ENCODE measurements around the gene IL3RA. TPM values are rescaled to one million over a fixed set of nuclear protein-coding genes. Genes with fewer than 3 reads are reported as not detected.
"Not testable (repeated sequence)": the region's sequence is repeated elsewhere in the genome, so short reads cannot be mapped to it uniquely, and the experiment has no call there.

IL3RA gene
- polyA plus RNA-seq, 1 donor (not counting 4 experiments of a cell fraction or from before 2014, with no cell fraction given): not detected

DNA sequence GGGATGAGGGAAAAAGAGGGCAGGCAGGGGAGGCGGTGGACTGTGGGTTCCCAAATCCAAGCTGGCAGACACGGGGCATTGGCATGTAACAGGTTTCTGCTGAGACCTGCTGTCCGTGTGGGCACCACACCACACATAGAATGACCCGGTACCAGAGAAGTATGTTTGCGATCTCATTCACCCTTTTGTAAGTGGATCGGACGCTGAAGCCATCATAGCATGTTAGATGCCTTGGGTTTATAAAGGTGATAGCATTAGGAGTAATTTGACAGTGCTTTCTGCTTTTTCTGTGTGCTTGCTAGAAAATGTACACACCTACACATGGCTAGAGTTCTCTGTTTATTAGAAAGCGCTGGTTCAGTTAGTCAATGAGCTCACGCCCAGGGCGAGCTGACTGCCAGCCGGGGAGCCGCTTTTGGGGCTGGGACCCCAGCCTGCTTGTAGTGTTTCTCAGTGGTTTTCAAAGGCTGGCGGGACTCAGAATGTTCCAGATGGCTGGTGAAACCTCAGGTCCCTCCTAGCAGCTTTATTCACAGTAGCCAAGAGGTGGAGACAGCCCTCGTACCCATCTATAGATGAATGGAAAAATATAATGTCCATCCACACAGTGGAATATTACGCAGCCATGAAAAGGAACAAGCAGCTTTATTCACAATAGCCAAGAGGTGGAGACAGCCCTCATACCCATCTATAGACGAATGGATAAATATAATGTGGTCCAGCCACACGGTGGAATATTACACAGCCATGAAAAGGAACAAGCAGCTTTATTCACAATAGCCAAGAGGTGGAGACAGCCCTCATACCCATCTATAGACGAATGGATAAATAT lies 579 bp downstream of the IL3RA start:
- Histone ChIP-seq H3K79me2 (ENCODE audit: control insufficient read depth, insufficient read depth, low read length) (no peaks in the 10 kb centered on the region), H3K9ac (ENCODE audit: control insufficient read depth, extremely low read depth, insufficient read depth, low read length) (no peak overlapping the region), H3K9me3 (ENCODE audit: control insufficient read depth, low read depth, low read length) (peaks cover 10% of the 10 kb centered on the region), H3K36me3 (ENCODE audit: control insufficient read depth in 2 of 2, extremely low read depth in 1 of 2, insufficient read depth in 2 of 2, low read length in 2 of 2) (no peaks in the 10 kb centered on the region), H3K4me3 (ENCODE audit: control insufficient read depth in 2 of 3, extremely low read depth in 1 of 3, insufficient read depth in 2 of 3, low read depth in 1 of 3, low read length in 3 of 3) (no peak overlapping the region), H4K20me1 (ENCODE audit: control insufficient read depth, extremely low read depth, insufficient read depth, low read length) (no peaks in the 10 kb centered on the region), H3K9me1 (ENCODE audit: control insufficient read depth, extremely low read depth, insufficient read depth, low read length) (no peaks in the 10 kb centered on the region), H3K4me1 (ENCODE audit: control insufficient read depth, extremely low read depth, insufficient read depth, low read length) (no peaks in the 10 kb centered on the region), H2AFZ (ENCODE audit: control insufficient read depth, low read length) (no peak overlapping the region), H3K27me3 (ENCODE audit: control insufficient read depth, extremely low read depth, insufficient read depth, low read length) (no peaks in the 10 kb centered on the region), H3K4me2 (ENCODE audit: control insufficient read depth, extremely low read depth, insufficient read depth, low read depth, low read length) (peak overlapping the region; percentile 41), H3K27ac (ENCODE audit: control insufficient read depth, insufficient read depth, low read length) (no peak overlapping the region)
- DNase-seq (ENCODE audit: low read depth, low spot score) (no peak), FAIRE-seq (no peak)
- dilution Hi-C loops (cut with MboI; ENCODE audit: extremely low pct_ligation_motif_present, low sequenced_read_pairs): no loop called here
- TF ChIP-seq, protein P1, sequence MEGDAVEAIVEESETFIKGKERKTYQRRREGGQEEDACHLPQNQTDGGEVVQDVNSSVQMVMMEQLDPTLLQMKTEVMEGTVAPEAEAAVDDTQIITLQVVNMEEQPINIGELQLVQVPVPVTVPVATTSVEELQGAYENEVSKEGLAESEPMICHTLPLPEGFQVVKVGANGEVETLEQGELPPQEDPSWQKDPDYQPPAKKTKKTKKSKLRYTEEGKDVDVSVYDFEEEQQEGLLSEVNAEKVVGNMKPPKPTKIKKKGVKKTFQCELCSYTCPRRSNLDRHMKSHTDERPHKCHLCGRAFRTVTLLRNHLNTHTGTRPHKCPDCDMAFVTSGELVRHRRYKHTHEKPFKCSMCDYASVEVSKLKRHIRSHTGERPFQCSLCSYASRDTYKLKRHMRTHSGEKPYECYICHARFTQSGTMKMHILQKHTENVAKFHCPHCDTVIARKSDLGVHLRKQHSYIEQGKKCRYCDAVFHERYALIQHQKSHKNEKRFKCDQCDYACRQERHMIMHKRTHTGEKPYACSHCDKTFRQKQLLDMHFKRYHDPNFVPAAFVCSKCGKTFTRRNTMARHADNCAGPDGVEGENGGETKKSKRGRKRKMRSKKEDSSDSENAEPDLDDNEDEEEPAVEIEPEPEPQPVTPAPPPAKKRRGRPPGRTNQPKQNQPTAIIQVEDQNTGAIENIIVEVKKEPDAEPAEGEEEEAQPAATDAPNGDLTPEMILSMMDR (optimal IDR thresholded peaks at IDR 0.05 in 1 of 3, IDR thresholded peaks at IDR 0.05 in 1 of 3, conservative IDR thresholded peaks at IDR 0.05 in 1 of 3; ENCODE audit: extremely low read depth in 1 of 3, insufficient read depth in 2 of 3, low read length in 3 of 3): no peak
- no peak for TF ChIP-seq EZH2 (IDR thresholded peaks at IDR 0.05; ENCODE audit: low read length)

DNA sequence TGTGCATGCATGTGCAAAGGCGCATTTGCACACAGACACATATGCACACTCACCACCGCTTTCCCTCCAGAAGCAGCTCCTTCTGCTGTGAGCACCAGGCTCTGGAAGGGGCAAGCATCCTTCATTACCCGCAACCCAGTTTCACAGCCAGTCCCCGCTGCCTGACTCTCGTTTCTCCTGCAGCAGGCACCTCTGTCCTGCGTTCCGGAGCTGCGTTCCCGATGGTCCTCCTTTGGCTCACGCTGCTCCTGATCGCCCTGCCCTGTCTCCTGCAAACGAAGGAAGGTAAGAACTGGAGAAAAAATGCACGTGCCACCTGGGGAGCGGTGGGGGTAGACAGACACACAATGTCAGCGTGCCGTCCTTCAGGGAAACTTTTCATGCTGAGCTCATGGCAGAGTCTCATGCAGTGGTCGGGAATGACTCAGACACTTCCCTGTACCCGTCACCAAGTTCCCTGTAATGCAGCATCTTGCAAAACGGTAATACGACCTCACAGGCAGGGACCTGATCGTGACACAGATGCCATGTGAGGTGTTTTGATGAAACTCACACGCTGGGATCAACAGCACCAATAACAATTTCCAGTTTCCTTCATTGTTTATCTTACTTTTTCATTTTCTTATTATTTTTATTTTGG lies 5.1 kb downstream of the IL3RA start:
- dilution Hi-C loops (cut with MboI; ENCODE audit: extremely low pct_ligation_motif_present, low sequenced_read_pairs): no loop called here
- H3K4me2 ChIP-seq (ENCODE audit: control insufficient read depth, extremely low read depth, insufficient read depth, low read depth, low read length): no peak overlapping the region

DNA sequence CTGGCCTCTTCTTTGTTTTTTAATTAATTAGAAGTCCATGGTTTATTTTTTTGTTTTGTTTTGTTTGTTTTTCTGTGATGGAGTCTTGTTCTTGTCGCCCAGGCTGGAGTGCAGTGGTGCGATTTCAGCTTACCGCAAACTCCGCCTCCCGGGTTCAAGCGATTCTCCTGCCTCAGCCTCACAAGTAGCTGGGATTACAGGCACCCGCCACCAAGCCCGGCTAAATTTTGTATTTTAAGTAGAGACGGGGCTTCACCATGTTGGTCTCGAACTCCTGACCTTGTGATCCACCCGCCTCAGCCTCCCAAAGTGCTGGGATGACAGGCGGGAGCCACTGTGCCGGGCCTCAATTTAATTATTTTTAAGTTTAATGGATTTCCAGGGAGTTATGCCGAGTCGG lies 13.0 kb downstream of the IL3RA start:
- H3K9me3 ChIP-seq (ENCODE audit: control insufficient read depth, low read depth, low read length); H3K9me1 ChIP-seq (ENCODE audit: control insufficient read depth, extremely low read depth, insufficient read depth, low read length); H3K27me3 ChIP-seq (ENCODE audit: control insufficient read depth, extremely low read depth, insufficient read depth, low read length); dilution Hi-C loops (cut with MboI; ENCODE audit: extremely low pct_ligation_motif_present, low sequenced_read_pairs); H3K36me3 ChIP-seq (ENCODE audit: control insufficient read depth in 2 of 2, extremely low read depth in 1 of 2, insufficient read depth in 2 of 2, low read length in 2 of 2); H4K20me1 ChIP-seq (ENCODE audit: control insufficient read depth, extremely low read depth, insufficient read depth, low read length); H3K79me2 ChIP-seq (ENCODE audit: control insufficient read depth, insufficient read depth, low read length); H2AFZ ChIP-seq (ENCODE audit: control insufficient read depth, low read length); FAIRE-seq; H3K27ac ChIP-seq (ENCODE audit: control insufficient read depth, insufficient read depth, low read length); H3K4me1 ChIP-seq (ENCODE audit: control insufficient read depth, extremely low read depth, insufficient read depth, low read length); H3K4me2 ChIP-seq (ENCODE audit: control insufficient read depth, extremely low read depth, insufficient read depth, low read depth, low read length); H3K9ac ChIP-seq (ENCODE audit: control insufficient read depth, extremely low read depth, insufficient read depth, low read length); H3K4me3 ChIP-seq (ENCODE audit: control insufficient read depth in 2 of 3, extremely low read depth in 1 of 3, insufficient read depth in 2 of 3, low read depth in 1 of 3, low read length in 3 of 3); DNase-seq (ENCODE audit: low read depth, low spot score): not testable (repeated sequence)

More for the DNA sequence above, 5.1 kb downstream of the IL3RA start:
- TF ChIP-seq, protein P1 (optimal IDR thresholded peaks at IDR 0.05 in 1 of 3, IDR thresholded peaks at IDR 0.05 in 1 of 3, conservative IDR thresholded peaks at IDR 0.05 in 1 of 3; ENCODE audit: extremely low read depth in 1 of 3, insufficient read depth in 2 of 3, low read length in 3 of 3): no peak
- no peak for TF ChIP-seq EZH2 (IDR thresholded peaks at IDR 0.05; ENCODE audit: low read length)
- no peak for DNase-seq (ENCODE audit: low read depth, low spot score)
- no peak overlapping the region for H2AFZ ChIP-seq (ENCODE audit: control insufficient read depth, low read length)
- H3K27me3 ChIP-seq (ENCODE audit: control insufficient read depth, extremely low read depth, insufficient read depth, low read length): no peaks in the 10 kb centered on the region
- H3K4me1 ChIP-seq (ENCODE audit: control insufficient read depth, extremely low read depth, insufficient read depth, low read length): no peaks in the 10 kb centered on the region
- H4K20me1 ChIP-seq (ENCODE audit: control insufficient read depth, extremely low read depth, insufficient read depth, low read length): no peaks in the 10 kb centered on the region
- H3K36me3 ChIP-seq (ENCODE audit: control insufficient read depth in 2 of 2, extremely low read depth in 1 of 2, insufficient read depth in 2 of 2, low read length in 2 of 2): no peaks in the 10 kb centered on the region
- peaks cover 10% of the 10 kb centered on the region for H3K9me3 ChIP-seq (ENCODE audit: control insufficient read depth, low read depth, low read length)
- no peaks in the 10 kb centered on the region for H3K9me1 ChIP-seq (ENCODE audit: control insufficient read depth, extremely low read depth, insufficient read depth, low read length)
- no peak overlapping the region for H3K4me3 ChIP-seq (ENCODE audit: control insufficient read depth in 2 of 3, extremely low read depth in 1 of 3, insufficient read depth in 2 of 3, low read depth in 1 of 3, low read length in 3 of 3)
- no peak overlapping the region for H3K27ac ChIP-seq (ENCODE audit: control insufficient read depth, insufficient read depth, low read length)
- no peak overlapping the region for H3K9ac ChIP-seq (ENCODE audit: control insufficient read depth, extremely low read depth, insufficient read depth, low read length)
- no peaks in the 10 kb centered on the region for H3K79me2 ChIP-seq (ENCODE audit: control insufficient read depth, insufficient read depth, low read length)
- no peak for FAIRE-seq
